GM18505 (cell line): ENCODE measurements around the gene ZNF784.

Experiments
- ATAC-seq: cut with Tn5 transposase; IDR thresholded peaks from one replicate; pipeline ENCODE4 v1.9.1; 2021; ENCODE audit not compliant: unreplicated experiment
- POLR2A ChIP-seq: IDR thresholded peaks from 4 replicates; pipeline ENCODE4 v1.6.1; 2011; ENCODE audit warnings: borderline replicate concordance; ENCODE audit not compliant: insufficient read depth, insufficient read length; ENCODE audit errors: extremely low read depth

The ZNF784 gene

DNA sequence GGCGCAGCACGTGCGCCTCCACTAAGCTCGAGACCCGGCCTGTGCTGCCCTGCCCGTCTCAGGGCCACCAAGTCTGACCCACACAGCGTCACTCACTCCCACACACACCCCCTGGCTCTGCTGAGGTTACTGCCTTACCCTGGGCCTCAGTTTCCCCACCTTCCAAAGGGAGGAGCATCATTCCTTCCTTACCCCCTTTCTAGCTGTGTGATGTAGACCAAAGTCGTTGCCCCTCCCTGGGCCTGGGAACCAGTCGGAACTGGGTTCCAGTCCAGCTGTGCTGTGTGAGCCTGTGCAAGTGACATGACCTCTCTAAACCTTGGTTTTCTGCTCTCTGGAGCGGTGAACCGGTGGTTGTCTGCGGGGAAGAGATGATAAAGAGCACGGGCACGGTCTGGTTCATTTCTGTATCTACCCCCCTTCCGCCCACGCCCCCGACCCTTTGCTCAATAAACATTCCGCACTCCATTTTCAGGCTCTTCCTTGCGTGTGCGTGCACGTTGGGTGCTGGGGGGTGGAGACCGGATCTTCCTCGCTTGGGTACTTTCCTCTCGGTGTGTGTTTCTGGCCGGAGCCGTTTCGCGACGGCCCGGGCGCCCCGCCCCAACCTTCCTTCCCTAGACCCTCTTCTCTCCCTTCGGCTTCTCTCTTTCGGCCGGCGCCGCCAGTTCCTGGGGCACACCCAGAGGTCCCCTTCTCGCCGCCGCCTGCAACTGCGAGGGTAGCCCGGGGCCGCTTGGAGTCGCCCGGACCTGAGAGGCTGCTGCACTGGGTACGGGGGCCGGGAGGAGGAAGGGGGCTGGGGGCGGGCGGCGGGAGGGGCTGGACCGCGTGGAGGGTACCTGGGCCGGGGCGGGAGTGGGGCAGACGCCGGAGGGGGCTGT is 18.9 kb upstream of the ZNF784 start, which contains the start of gene ZNF581:
Gene ZNF581, plus strand, starts transcription at position 647 of the 884 bp plus-strand sequence. CDS start 923 bp downstream, outside the sequence.
- ATAC-seq = no peak
- TF ChIP-seq POLR2A = peak; percentile 61

DNA sequence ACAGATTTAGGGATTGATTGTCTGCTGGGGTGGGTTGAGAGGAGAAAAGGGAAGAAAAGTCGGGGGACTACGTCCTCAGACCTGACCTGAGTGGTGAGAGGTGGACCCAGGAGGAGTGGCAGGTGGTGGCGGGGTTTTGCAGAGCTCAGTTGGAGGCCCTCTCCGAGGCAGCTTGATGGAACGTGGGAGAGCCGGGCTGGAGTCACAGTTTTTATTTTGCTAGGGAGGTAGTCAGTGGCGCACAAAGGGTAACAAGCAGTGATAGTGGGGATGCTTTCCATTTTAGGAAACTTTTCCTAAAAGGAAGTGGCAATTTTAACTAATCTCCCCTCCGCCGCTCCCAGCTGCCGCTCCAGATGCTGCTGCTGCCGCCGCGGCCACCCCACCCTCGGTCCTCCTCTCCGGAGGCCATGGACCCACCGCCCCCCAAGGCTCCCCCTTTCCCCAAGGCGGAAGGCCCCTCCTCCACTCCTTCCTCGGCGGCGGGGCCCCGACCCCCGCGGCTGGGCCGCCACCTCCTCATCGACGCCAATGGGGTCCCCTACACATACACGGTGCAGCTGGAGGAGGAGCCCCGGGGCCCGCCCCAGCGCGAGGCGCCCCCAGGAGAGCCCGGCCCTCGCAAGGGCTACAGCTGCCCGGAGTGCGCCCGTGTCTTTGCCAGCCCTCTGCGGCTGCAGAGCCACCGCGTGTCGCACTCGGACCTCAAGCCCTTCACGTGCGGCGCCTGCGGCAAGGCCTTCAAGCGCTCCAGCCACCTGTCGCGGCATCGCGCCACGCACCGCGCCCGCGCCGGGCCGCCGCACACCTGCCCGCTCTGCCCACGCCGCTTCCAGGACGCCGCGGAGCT is 18.0 kb upstream of the ZNF784 start:
- peak; percentile 21 for TF ChIP-seq POLR2A
- no peak for ATAC-seq

DNA sequence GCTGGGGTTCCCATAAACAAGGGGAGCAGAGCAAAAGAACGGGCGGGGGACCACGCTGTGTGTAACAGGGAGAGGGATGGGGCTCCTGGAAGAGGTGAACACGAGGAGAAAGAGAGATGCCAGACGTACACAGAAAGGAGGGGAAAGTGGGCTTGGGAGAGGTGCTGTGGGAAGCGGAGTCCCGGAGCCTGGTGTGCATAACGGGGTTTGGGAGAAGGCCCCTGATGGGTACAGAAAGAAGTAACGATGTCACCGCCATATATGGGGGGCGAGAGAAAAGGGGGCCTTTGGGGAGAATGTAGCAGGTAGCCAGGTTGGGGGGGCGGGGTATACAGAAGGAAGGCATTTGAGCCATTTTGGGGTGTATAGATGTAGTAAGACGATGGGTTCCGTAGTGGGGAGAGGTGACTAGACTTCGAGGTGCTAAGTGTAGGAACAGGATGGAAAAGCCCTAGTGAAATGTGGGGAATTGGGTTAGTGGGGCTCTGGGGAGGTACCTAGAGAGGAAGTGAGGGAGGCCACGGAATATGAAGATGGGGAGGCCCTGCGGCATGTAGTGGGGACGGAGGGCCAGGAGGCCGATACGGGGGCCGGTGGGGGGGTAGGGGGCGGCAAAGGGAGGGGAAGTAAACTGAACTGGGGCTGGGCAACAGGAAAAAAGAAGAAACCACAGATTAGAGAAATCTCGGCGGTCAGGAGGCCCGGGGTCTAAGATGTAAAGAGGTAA is 17.2 kb upstream of the ZNF784 start:
- no peak for TF ChIP-seq POLR2A
- ATAC-seq = no peak

DNA sequence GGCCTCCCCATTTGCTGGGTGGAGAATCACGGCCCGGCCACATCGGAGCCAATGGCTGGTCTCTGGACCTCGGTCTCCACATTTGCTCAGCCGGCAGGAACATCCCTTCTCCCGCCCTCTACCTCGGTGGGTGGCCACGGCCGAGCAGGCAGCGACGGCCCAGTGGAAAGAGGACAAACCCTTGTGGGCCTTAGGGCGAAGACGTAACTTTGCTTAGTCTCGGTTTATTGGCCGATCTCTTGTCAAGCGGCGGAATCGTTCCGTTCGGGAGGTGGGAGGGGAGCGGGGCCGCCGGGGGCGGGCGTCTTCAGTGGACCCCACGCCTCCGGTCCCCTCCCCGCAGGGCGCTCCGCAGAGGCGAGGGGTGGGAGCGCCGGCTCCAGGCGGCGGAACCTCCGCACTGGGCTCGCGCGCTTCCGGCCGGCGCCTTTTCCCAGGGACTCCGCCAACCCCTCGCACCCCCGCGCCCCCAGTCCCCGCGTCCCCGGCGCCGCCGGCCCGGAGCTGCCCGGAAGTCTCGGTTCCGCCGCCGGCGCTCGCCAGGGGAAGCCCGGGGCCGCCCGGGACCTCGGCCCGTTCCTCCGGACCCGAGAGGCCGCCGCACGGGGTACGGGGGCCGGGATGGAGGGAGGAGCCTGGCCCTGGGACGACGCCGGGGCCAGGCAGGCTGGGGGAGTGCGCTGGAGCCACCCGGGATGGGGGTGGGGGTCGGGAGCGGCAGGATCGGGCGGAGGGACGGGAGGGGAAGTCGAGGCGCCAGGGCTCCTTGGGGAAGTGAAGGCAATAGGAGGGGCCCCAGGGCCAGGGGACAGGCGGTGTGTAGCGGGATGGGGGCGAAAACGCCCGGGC is 16.4 kb upstream of the ZNF784 start, which contains the start of gene ZNF580:
Gene ZNF580, plus strand, starts transcription at position 426 of the 849 bp plus-strand sequence. CDS start 1,507 bp downstream, outside the sequence.
- no peak for ATAC-seq
- peak; percentile 20 for TF ChIP-seq POLR2A

DNA sequence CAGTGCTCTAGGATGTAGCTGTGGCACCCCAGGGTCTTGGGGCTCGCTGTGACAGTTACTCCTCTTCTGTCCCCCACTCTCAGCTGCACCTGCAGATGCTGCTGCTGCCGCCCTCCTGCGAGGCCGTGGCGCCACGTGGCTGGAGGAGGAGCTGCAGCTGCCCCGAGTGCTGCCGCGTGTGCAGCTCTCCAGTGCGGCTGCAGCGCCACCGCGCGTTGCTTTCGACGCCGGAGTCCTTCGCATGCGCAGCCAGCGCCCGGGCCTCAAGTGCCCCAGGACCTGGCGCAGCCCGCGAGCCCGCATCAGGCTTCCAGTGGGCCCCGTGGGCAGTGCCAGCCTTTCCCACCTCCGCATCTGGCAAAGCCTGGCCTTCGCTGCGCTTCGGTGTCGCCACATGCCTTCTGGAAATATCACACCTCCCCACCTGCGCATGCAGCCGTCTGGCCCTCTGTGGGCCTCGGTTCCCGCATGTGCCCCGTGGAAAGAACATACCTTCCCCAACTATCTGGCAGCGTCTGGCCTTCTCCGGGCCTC is 15.7 kb upstream of the ZNF784 start:
- peak; percentile 44 for TF ChIP-seq POLR2A
- no peak for ATAC-seq

DNA sequence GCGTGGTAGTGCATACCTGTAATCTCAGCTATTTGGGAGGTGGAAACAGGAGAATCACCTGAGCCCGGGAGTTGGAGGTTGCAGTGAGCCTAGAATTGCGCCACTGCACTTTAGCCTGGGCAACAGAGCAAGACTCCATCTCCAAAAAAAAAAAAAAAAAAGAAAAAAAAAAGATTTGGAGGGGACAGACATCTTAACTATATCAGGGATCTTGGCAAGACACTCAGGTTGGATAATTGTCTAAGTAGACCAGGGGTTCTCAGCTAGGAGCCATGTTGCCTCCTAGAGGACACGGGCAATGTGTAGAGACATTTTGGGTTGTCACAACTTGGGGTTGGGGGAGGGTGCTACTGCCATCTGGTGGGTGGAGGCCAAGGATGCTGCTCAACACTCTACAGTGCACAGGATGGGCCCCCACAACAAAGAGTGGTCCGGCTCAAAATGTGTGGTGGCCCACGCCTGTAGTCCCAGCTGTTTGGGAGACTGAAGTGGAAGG is 14.5 kb upstream of the ZNF784 start:
- TF ChIP-seq POLR2A = peak; percentile 30
- ATAC-seq = no peak

DNA sequence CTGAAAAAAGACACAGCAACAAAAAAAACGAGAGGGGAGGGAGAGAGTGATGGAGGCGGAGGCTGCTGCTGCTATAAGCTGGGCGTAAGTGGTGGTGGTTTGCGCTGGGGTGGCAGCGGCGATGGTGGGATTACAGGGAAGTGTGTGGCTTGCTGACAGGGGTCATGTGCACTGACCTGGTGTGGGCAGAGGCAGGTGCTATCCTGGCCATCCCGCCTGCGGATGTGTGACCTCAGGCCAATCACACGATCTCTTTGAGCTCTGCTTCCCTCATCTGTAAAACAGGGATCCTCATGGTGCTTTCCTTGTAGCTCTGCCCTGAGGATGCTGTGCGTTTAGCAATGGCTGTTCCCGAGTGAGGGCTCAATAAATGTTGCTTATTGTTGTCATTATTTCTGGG is 13.2 kb upstream of the ZNF784 start:
- ATAC-seq = no peak
- TF ChIP-seq POLR2A = no peak

DNA sequence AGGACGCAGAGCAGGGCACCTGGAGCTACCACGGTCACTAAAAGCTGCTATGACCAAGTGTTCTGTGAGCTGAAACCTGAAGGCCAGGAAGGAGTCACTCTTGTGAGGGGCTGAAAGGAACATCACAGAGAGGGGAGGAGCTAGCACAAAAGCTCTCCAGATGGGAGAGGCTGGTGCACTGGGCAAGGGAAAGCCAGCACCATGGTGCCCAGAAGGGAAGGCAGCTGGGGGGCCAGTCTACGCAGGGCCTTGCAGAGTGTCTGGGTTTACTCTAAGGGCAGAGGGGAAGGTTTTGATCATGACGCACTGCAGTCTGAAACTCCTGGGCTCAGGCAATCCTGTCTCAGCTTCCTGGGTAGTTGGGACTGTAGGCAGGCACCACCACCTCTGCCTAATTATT is 12.4 kb upstream of the ZNF784 start:
- TF ChIP-seq POLR2A = no peak
- ATAC-seq = no peak

DNA sequence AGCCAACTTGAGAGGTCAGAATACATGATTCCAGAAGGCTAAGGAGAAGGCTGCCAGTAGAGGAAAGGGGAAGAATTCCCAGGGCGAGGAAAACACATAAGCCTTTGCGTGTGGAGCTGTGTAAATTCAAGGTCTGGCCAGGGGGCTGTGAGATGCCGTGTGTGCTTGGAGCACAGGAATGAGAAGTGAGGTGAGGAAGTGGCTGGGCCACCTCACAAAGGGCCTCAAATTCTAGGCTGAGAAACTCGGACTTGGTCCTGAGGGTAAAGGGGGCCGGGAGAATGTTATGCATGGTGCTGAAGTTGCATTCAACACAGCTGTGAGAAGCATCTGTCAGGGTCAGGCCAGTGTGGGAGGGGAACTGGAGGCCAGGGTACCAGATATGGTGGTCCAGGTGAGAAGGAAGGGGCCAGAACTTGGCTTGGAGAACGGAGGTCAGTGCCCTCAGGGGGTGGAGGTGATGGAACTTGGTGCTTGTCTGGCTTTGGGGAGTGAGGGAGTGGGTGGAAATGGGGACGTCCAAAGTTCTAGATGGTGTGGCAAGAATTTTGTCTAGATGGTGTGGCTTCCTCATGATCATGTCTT is 11.6 kb upstream of the ZNF784 start:
- ATAC-seq = no peak
- no peak for TF ChIP-seq POLR2A

DNA sequence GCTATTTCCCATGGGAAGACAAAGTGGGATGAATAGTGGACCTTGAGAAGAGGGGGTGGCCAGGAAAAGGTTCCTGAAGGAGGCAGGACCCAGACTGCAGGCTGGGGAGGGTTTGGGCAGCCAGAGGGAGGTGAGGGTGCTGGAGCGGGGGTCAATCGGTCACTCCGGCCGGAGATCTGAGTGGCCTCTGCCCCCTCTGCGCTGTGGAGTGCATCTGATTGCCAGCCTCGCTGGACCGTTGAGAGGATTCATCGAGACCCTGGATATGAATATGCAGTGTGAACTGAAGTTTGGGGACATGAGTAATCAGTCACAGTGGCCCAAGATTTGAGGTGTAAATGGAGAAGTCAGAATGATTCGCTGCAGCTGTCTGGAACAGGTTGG is 11.0 kb upstream of the ZNF784 start:
- no peak for ATAC-seq
- no peak for TF ChIP-seq POLR2A

DNA sequence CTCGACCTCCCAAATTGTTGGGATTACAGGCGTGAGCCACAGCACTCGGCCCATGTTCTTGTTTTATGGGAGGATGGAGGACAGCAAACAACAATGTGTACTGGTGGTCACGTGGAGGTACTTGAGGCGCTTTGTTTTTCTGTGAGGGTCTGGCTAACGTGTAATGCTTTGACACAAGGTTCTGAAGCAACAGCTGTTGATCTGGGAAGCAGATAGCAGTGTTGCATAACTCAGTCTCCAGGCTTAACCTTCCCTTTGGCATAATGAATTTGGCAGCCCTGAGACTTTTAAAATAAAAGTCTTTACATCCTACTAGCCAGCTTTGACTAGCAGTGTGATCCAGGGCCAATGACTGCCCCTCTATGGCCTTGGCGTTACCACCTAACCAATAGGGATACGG is 9.5 kb upstream of the ZNF784 start:
- TF ChIP-seq POLR2A = no peak
- ATAC-seq = no peak
